NCI-H82 (cell line): ENCODE results near the gene DYNLT2B.
"Not testable (repeated sequence)": the region's sequence is repeated elsewhere in the genome, so short reads cannot be mapped to it uniquely, and the experiment has no call there.

ENCODE experiments used
- DNase-seq: peaks from one replicate; lab custom pipeline; 2025; lab: John Stamatoyannopoulos, UW

DYNLT2B gene

GRCh38 chr3:196326936-196327335 lies 8.9 kb upstream of the DYNLT2B start:
- DNase-seq: no peak

GRCh38 chr3:196323691-196324090 lies 5.7 kb upstream of the DYNLT2B start:
- DNase-seq: peak; percentile 89

DNA sequence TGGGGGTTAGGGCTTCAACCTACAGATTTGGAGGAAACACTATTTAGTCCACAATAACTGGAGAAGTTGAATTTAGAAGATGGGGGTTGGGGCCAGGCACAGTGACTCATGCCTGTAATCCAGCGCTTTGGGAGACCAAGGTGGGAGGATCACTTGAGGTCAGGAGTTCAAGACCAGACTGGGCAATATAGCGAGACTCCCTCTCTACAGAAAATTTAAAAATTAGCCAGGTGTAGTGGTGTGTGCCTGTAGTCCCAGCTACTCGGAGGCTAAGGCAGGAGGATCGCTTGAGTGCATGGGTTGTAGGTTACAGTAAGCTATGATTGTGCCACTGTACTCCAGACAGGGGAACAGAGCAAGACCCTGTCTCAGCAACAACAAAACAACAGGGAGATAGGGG lies 5.0 kb upstream of the DYNLT2B start:
- DNase-seq: no peak

DNA sequence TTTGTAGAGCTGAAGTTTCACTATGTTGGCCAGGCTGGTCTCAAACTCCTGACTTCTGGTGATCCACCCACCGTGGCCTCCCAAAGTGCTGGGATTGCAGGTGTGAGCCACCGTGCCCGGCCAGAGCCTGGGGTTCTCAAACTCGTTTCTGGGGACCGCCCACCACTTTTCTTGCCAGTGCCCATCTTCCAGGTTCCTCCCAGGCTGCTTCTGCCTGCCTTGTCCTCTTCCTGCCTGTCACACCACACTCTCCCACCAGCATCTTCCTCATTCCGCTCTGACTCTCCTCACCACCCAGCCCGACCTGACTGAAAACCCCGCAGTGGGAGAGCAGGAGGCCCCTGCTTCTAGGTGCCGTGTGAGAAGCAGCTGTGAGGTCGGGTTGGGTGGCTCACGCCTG lies 3.1 kb upstream of the DYNLT2B start:
- no peak for DNase-seq

GRCh38 chr3:196320137-196320536 lies 2.1 kb upstream of the DYNLT2B start:
- no peak for DNase-seq

DNA sequence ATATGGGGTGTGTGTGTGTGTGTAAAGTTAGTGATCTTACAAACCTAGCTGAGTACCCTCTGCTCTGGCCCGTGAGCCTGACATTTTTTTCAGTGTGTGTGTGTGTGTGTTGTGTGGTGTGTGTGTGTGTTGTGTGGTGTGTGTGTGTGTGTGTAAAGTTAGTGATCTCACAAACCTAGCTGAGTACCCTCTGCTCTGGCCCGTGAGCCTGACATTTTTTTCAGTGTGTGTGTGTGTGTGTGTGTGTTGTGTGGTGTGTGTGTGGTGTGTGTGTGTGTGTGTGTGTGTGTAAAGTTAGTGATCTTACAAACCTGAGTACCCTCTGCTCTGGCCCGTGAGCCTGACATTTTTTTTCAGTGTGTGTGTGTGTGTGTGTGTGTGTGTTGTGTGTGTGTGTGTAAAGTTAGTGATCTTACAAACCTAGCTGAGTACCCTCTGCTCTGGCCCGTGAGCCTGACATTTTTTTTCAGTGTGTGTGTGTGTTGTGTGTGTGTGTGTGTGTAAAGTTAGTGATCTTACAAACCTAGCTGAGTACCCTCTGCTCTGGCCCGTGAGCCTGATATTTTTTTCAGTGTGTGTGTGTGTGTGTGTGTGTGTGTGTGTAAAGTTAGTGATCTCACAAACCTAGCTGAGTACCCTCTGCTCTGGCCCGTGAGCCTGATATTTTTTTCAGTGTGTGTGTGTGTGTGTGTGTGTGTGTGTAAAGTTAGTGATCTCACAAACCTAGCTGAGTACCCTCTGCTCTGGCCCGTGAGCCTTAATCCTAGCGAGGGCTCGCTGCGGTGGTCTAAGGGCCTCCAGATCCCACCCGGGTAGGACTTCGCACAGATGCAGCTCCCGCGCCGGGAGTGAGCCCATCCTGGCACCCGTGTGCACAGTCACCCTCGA lies 997 bp downstream of the DYNLT2B start:
- DNase-seq: peak; percentile 80

- DNase-seq: no peak
Measured at GRCh38 chr3:196315821-196316220, 2.2 kb downstream of the DYNLT2B start.

DNA sequence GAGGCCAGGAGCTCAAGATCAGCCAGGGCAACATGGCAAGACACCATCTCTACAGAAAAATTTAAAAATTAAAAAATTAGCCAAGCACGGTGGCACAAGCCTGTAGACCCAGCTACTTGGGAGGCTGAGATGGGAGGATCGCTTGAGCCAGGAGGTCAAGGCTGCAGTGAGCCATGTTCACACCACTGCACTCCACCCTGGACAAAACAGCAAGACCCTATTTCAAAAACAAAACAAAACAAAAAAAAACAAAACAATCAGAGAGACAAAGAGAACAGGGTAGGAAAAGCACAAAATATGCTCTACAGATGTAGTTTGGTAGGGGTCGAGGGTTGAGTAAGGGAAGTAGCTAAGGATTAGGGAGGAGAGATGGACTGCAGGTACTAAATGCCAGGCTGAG lies 3.4 kb downstream of the DYNLT2B start:
- DNase-seq: no peak

DNA sequence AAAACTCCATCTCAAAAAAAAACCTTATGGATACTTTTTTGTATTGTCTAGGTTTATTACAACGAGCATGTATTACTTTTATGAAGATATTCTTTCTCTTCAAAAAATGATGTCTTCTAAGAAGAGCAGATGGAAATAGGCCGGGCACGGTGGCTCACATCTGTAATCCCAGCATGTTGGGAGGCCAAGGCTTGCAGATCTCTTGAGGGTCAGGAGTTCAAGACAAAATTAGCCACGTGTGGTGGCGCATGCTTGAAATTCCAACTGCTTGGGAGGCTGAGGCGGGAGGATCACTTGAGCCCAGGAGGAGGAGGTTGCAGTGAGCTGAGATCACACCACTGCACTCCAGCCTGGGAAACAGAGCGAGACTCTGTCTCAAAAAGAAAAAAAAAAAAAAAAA lies 4.0 kb downstream of the DYNLT2B start:
- not testable (repeated sequence) for DNase-seq

GRCh38 chr3:196302960-196303359 lies 15.1 kb downstream of the DYNLT2B start:
- DNase-seq: not testable (repeated sequence)

DNA sequence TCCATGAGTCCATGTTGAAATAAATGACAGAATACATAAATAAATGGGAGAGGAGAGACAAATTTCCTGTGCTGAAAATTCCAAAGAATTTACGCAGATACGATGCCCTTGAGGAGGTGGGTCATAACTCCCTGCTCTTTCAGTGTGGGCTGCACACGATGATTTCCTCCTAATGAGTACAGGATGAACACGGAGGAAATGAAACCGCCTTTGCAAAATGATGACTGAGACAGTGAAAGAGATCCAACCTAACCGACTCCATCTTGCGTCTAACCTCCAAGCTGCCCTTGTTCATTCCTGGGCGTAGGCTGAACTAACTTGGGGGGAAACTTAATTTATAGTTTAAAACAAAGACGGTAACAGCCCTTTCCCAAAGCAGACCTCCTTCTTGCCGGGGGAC lies 15.5 kb downstream of the DYNLT2B start:
- DNase-seq: not testable (repeated sequence)

GRCh38 chr3:196298521-196298920 lies 19.5 kb downstream of the DYNLT2B start:
- DNase-seq: no peak

GRCh38 chr3:196292286-196292923 lies 25.6 kb downstream of the DYNLT2B start:
- DNase-seq: no peak

GRCh38 chr3:196288141-196288460 lies 29.9 kb downstream of the DYNLT2B start:
- peak; percentile 84 for DNase-seq

- DNase-seq: peak; percentile 99
Measured at GRCh38 chr3:196287440-196288140, 30.4 kb downstream of the DYNLT2B start, which contains the start of gene PCYT1A. TSS of gene PCYT1A (minus strand) at chr3:196287726. CDS start at chr3:196270531, 17,195 bp downstream.

DNA sequence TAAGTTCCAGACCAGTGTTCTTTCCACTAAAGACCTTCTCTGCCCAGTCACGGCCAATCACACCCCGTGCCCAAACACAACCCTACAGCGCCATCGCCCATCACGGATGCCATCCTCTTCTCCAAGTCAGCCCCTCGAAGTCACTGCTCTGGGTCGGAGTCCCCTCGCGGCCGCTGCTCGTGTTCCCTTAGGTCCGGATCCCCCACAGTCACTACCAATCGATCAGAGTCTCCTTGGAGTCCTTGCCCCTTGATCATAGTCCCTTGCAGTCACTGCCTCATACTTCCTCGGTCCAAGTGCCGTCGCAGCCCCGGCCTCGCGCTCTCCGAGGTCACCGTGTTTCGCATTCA lies 31.0 kb downstream of the DYNLT2B start:
- DNase-seq: peak; percentile 65

GRCh38 chr3:196284396-196284795 lies 33.6 kb downstream of the DYNLT2B start:
- DNase-seq: peak; percentile 69

DNA sequence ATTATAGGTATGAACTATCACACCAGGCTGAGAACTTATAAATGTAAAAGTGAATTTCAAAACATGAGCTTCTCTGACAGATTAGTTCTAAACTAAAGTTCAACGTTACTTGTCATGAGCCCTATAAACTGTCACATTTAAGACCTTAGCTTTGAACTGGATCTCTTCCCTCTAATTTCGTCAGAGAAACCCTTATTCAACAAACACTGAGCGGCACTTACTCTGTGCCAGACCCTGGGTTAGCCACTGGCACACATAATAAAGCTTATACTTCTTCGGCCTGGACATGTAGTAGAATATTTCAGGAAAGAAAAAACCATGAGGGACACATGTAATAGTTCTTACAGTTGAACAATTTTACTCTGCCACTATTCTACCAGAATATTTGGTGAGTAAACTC lies 36.1 kb downstream of the DYNLT2B start:
- DNase-seq: no peak

GRCh38 chr3:196280689-196281440 lies 37.2 kb downstream of the DYNLT2B start:
- peak; percentile 41 for DNase-seq

GRCh38 chr3:196275126-196275525 lies 42.9 kb downstream of the DYNLT2B start:
- no peak for DNase-seq

GRCh38 chr3:196274585-196274984 lies 43.5 kb downstream of the DYNLT2B start:
- DNase-seq: no peak

- no peak for DNase-seq
Measured at GRCh38 chr3:196273655-196274054, 44.4 kb downstream of the DYNLT2B start.
